Stimulated activated naive B cell treated with anti-CD40 and anti-IgM and Interleukin-4, amounts not matched to agents 10 μg/mL and 1 μg/mL and 100 μg/mL, for 72 hours (primary cell): Measurements from ENCODE around the gene ANKDD1B.
"Not testable (repeated sequence)": the region's sequence is repeated elsewhere in the genome, so short reads cannot be mapped to it uniquely, and the experiment has no call there.

Source experiments
- ATAC-seq, 2 donors: fragments of 150-1000 bp; cut with Tn5 transposase; replicated peaks; 2 replicates each; pipeline ENCODE4 v1.10.0; 2021; ENCODE audit warnings: moderate library complexity in 1 of 2
- DNase-seq: peaks from one replicate; pipeline ENCODE4 v3.0.0; 2021
- H3K27ac Mint-ChIP-seq: one replicate; pipeline ENCODE4 v1.8.0; 2022; ENCODE audit warnings: mild to moderate bottlenecking, mixed read lengths
- H3K27me3 Mint-ChIP-seq, 2 donors: one replicate each; pipeline ENCODE4 v1.8.0; 2022; ENCODE audit warnings: mixed read lengths in 2 of 2
- H3K36me3 Mint-ChIP-seq, 2 donors: one replicate each; pipeline ENCODE4 v1.8.0; 2022; ENCODE audit warnings: mixed read lengths in 2 of 2, mild to moderate bottlenecking in 1 of 2
- H3K4me1 Mint-ChIP-seq, 2 donors: one replicate each; pipeline ENCODE4 v1.8.0; 2022; ENCODE audit warnings: mixed read lengths in 2 of 2, mild to moderate bottlenecking in 1 of 2
- H3K4me3 Mint-ChIP-seq, 2 donors: one replicate each; pipeline ENCODE4 v1.8.0; 2022; ENCODE audit warnings: mild to moderate bottlenecking in 2 of 2, mixed read lengths in 2 of 2, moderate library complexity in 1 of 2
- H3K9me3 Mint-ChIP-seq, 2 donors: one replicate each; pipeline ENCODE4 v1.8.0; 2022; ENCODE audit warnings: mixed read lengths in 2 of 2, mild to moderate bottlenecking in 1 of 2

Gene ANKDD1B

DNA sequence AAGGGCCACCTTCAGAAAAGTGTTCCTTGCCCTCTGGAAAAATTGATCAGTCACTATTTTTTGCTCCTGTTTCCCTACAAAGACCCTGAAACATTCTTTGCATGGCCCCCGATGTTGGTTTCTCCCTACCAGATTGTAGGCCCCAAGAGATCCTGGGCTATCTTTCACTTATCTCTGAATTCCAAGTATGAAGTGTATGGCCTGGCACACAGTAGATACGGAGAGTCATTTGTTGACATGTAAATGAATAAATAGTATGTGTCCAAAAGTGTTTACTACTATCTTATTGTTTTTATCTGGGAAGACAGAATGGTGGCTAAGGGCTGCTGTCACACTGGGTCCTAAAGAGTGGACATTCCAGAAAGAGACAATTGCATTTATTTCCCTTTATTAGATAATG, 7.4 kb upstream of the ANKDD1B start:
- peaks cover 22 to 44% of the 10 kb centered on the region in 2 donors for H3K36me3 Mint-ChIP-seq
- H3K27ac Mint-ChIP-seq = no peak overlapping the region
- DNase-seq = no peak
- no peaks in the 10 kb centered on the region for H3K9me3 Mint-ChIP-seq
- H3K4me1 Mint-ChIP-seq = peaks cover 5 to 11% of the 10 kb centered on the region in 2 donors
- no peak for ATAC-seq
- no peak overlapping the region for H3K4me3 Mint-ChIP-seq
- no peaks in the 10 kb centered on the region for H3K27me3 Mint-ChIP-seq

DNA sequence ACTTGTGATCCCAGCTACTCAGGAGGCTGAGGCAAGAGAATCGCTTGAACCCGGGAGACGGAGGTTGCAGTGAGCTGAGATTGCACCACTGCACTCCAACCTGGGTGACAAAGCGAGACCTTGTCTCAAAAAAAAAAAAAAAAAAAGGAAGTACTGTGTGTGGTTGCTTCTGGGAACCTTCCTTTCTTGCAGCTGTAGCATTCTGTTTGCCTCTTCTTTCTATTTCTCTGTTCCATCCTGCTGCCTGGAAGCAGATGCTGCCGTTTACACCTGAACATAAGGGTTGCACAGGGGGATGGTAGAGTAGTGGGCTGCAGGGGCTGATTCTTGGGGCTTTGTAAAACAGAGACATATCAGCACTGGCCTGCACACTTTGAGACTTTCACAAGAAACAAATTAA, 3.9 kb upstream of the ANKDD1B start:
- H3K9me3 Mint-ChIP-seq, H3K27ac Mint-ChIP-seq, H3K27me3 Mint-ChIP-seq, H3K4me3 Mint-ChIP-seq, DNase-seq: not testable (repeated sequence)
- ATAC-seq = peak; percentile 43 to 48
- H3K36me3 Mint-ChIP-seq = peaks cover 20 to 41% of the 10 kb centered on the region in 2 donors
- peaks cover 11 to 23% of the 10 kb centered on the region in 2 donors for H3K4me1 Mint-ChIP-seq

DNA sequence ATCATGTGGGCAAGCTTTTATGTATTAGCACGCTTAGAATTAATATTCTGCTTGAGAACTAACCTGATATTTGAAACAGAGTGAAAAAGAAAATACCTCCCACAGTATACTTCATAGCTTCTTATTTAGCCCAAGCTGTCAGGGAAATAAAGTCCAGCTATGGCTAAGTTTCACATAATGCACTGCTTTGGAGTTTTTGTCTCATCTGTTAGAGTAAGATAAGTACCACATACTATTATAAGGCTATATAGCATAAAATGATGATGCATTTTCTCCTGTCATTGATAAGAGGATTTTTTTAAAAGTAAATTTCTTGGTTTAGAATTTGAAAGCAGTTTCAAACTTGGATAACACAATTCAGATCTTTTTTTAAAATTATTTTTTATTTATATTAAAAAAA, 2.4 kb upstream of the ANKDD1B start:
- no peak overlapping the region for H3K4me3 Mint-ChIP-seq
- peaks cover 9 to 10% of the 10 kb centered on the region in 2 donors for H3K27me3 Mint-ChIP-seq
- DNase-seq (no peak), ATAC-seq (no peak)
- H3K9me3 Mint-ChIP-seq = no peaks in the 10 kb centered on the region
- peaks cover 14 to 23% of the 10 kb centered on the region in 2 donors for H3K4me1 Mint-ChIP-seq
- peaks cover 17 to 32% of the 10 kb centered on the region in 2 donors for H3K36me3 Mint-ChIP-seq
- no peak overlapping the region for H3K27ac Mint-ChIP-seq

DNA sequence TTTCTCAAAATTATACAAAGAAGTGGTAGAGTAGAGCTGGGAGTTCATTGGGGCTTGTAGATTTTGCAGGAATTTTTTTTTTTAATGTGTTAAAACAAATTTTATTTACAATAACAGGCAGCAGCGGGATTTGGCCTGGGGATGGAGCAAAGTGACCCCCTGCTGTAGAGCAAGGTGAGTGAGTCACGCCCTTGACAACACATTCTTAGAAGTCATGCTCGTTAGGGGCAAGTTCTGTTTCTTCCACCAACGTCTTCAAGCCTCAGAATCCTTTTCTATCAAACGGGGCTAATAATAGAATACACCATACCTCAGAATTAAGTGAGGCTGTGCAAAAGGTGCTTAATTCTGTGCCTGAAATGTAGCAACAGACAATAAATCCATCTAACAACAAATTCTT, 1.1 kb upstream of the ANKDD1B start:
- peaks cover 9 to 10% of the 10 kb centered on the region in 2 donors for H3K27me3 Mint-ChIP-seq
- no peak overlapping the region for H3K27ac Mint-ChIP-seq
- no peaks in the 10 kb centered on the region for H3K9me3 Mint-ChIP-seq
- H3K4me3 Mint-ChIP-seq = no peak overlapping the region
- no peak for ATAC-seq
- H3K36me3 Mint-ChIP-seq = peaks cover 14 to 24% of the 10 kb centered on the region in 2 donors
- peaks cover 14 to 23% of the 10 kb centered on the region in 2 donors for H3K4me1 Mint-ChIP-seq
- DNase-seq = no peak

DNA sequence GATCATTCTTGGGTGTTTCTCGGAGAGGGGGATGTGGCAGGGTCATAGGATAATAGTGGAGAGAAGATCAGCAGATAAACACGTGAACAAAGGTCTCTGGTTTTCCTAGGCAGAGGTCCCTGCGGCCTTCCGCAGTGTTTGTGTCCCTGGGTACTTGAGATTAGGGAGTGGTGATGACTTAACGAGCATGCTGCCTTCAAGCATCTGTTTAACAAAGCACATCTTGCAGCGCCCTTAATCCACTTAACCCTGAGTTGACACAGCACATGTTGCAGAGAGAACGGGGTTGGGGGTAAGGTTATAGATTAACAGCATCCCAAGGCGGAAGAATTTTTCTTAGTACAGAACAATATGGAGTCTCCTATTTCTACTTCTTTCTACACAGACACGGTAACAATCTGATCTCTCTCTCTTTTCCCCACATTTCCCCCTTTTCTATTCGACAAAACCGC, 368 bp upstream of the ANKDD1B start:
- Mint-ChIP-seq H3K4me3 (peak overlapping the region; percentile 80 to 81), H3K4me1 (peaks cover 14 to 23% of the 10 kb centered on the region in 2 donors), H3K27me3 (peaks cover 9 to 10% of the 10 kb centered on the region in 2 donors), H3K36me3 (peaks cover 14 to 18% of the 10 kb centered on the region in 2 donors)
- not testable (repeated sequence) for DNase-seq, H3K9me3 Mint-ChIP-seq, H3K27ac Mint-ChIP-seq
- ATAC-seq = peak in 1 of 2 donors; percentile 7

DNA sequence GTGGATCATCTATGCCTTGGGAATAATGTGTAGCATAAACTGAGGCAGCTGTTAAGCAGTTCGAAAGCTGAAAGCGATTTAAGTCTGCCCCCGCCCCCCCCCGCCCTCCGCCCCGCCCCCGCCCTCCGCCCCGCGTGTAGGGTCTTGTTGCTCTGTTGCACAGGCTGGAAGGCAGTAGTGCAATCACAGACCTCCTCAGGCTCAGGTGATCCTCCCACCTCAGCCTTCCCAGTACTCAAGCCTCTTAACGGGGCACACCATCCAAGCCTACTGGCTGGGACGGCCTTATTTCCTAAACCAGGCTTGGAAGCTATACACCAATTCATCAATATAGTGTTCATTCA, 945 bp downstream of the ANKDD1B start:
- no peak overlapping the region for H3K27ac Mint-ChIP-seq
- no peaks in the 10 kb centered on the region for H3K9me3 Mint-ChIP-seq
- peaks cover 9 to 12% of the 10 kb centered on the region in 2 donors for H3K36me3 Mint-ChIP-seq
- peaks cover 9 to 16% of the 10 kb centered on the region in 2 donors for H3K4me1 Mint-ChIP-seq
- peaks cover 9 to 10% of the 10 kb centered on the region in 2 donors for H3K27me3 Mint-ChIP-seq
- no peak overlapping the region for H3K4me3 Mint-ChIP-seq
- ATAC-seq (no peak), DNase-seq (no peak)

DNA sequence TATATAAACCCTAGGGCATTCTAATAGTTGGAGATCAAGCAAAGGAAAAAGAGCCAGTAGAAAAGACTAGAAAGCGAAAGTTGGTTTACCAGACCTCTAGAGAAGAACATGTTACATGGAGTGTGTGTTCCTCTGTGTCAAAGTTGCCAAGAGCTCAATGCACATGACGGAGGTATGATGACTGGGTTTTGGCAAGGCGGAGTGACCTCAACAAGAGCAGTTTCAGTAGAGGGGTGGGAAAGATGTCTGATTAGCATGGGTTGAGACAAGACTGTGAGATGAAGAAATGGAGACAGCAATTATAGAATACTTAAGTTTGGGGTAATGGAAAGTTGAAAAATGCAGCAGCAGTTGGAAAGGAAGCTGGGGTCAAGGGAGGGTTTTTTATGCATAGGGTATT, 1.6 kb downstream of the ANKDD1B start:
- Mint-ChIP-seq H3K36me3 (peaks cover 6 to 12% of the 10 kb centered on the region in 2 donors), H3K9me3 (no peaks in the 10 kb centered on the region), H3K27me3 (peaks cover 9 to 10% of the 10 kb centered on the region in 2 donors), H3K4me1 (peaks cover 9 to 11% of the 10 kb centered on the region in 2 donors), H3K27ac (no peak overlapping the region), H3K4me3 (no peak overlapping the region)
- DNase-seq = no peak
- ATAC-seq = no peak

DNA sequence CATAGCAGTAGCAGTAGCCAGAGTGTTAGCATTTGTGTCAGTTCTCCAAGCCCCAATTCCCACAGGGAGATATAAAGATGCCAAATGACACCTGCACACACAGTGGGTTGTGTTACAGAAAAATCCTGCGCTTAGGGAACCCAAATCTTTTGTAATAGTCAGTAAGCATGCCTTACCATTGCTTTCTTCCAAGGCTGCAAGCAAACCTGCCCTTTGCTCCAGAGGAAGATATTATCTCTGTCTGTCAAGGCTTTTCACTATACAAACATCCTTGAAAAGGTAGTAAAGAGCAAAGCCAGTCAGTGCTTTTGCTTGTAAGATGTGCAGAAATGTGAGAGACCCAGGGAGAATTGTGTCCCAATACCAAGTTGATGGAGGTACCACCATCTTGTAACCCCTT, 2.9 kb downstream of the ANKDD1B start:
- ATAC-seq (no peak), DNase-seq (no peak)
- Mint-ChIP-seq H3K27me3 (peaks cover 9 to 10% of the 10 kb centered on the region in 2 donors), H3K4me1 (peaks cover 9 to 11% of the 10 kb centered on the region in 2 donors), H3K4me3 (no peak overlapping the region), H3K9me3 (no peaks in the 10 kb centered on the region), H3K27ac (no peak overlapping the region), H3K36me3 (peaks cover 3 to 9% of the 10 kb centered on the region in 2 donors)

DNA sequence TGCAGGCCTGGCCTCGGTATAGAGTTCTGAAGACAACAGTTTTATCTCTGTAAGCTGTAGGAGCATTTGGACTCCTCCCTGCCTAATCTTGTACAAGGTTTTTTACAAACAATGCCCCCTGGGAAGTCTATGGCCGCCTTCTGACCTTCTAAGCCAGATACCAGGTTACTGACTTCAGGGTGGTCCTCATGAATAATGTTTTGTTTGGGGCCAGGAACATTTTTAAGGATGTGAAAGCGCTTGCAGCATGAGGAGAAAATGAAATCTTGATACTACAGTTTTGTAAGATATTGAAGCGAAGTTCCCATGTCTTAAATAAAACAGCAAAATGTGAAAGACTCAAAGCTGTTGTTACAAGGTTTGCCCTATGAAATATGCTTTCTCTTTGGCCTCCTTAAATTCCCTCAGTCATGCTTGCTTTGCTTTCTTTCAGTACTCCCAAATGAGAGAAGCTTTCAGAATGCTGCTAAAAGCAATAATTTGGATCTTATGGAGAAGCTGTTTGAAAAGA, 5.2 kb downstream of the ANKDD1B start:
- peaks cover under 1 to 4% of the 10 kb centered on the region in 2 donors for H3K27me3 Mint-ChIP-seq
- H3K4me3 Mint-ChIP-seq = no peak overlapping the region
- H3K36me3 Mint-ChIP-seq = peaks cover 0 to 2% of the 10 kb centered on the region in 2 donors
- H3K27ac Mint-ChIP-seq = no peak overlapping the region
- H3K4me1 Mint-ChIP-seq = peaks cover 3 to 9% of the 10 kb centered on the region in 2 donors
- DNase-seq (no peak), ATAC-seq (no peak)
- no peaks in the 10 kb centered on the region for H3K9me3 Mint-ChIP-seq

DNA sequence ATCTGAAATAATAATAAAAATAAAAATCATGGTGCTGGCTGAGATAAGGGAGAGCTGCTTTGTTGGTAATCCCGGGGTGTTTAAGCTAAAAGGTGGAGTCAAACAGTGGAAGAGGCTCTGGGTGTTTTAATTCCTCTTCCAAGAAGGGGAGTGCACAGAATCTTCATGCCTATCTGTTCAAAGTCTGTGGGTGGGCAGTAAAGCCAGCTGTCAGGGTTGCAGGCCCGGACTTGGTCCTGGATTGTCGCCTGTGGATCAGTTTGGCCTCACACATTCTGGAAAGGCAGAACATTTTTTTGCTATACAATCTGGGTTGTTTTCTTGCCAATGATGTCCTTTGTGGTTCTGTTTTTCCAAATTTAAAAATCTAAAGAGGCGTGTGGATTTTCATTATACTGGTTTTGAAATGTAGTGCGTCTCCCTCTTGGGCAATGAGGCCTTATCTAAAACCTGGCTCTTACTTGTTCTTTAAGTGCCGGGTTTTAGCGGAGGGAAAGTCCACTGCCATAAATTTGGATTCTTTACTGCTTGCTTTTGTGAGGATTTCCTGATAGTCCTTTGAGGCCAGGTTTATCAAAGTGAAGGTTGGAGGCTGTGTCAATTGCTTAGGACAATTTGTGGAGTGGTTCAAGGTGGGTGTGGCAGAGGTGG, 5.8 kb downstream of the ANKDD1B start:
- peaks cover 0 to 4% of the 10 kb centered on the region in 2 donors for H3K27me3 Mint-ChIP-seq
- H3K36me3 Mint-ChIP-seq = peaks cover 0 to 2% of the 10 kb centered on the region in 2 donors
- H3K27ac Mint-ChIP-seq = no peak overlapping the region
- H3K4me1 Mint-ChIP-seq = peaks cover 3 to 5% of the 10 kb centered on the region in 2 donors
- ATAC-seq = no peak
- no peak for DNase-seq
- no peak overlapping the region for H3K4me3 Mint-ChIP-seq
- no peaks in the 10 kb centered on the region for H3K9me3 Mint-ChIP-seq

DNA sequence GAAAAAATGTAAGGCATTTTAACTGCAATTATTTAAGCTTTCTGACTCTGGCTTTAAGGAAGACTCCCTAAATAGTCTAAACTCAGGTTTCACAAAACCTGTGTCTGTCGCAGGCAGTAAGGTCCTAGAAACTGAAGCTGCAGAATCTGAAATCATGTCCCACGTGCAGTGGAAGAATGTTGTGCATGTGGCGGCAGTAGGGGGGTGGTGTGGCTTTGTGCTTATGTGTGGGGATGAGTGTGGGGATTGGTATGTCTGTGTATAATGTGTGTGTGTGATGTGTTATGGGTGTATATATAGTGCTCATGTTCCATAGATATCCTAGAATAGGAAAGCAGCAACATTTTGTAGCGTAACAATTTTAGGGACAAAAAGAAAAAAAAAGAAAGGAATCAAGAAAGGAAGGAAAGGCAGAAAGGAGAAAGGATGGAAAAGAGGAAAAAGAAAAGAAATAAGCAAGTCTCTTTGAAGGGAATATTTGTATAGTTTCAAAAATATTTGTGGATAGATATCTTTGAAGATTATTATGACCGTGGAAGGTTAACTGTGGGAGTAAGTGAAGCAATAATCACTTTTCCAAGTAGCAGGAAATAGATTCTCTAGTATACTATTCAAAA, 6.6 kb downstream of the ANKDD1B start:
- H3K4me3 Mint-ChIP-seq = no peak overlapping the region
- no peaks in the 10 kb centered on the region for H3K9me3 Mint-ChIP-seq
- H3K36me3 Mint-ChIP-seq = peaks cover 0 to 2% of the 10 kb centered on the region in 2 donors
- H3K27me3 Mint-ChIP-seq = peaks cover 0 to 2% of the 10 kb centered on the region in 2 donors
- peaks cover 3 to 5% of the 10 kb centered on the region in 2 donors for H3K4me1 Mint-ChIP-seq
- no peak for DNase-seq
- no peak for ATAC-seq
- no peak overlapping the region for H3K27ac Mint-ChIP-seq

DNA sequence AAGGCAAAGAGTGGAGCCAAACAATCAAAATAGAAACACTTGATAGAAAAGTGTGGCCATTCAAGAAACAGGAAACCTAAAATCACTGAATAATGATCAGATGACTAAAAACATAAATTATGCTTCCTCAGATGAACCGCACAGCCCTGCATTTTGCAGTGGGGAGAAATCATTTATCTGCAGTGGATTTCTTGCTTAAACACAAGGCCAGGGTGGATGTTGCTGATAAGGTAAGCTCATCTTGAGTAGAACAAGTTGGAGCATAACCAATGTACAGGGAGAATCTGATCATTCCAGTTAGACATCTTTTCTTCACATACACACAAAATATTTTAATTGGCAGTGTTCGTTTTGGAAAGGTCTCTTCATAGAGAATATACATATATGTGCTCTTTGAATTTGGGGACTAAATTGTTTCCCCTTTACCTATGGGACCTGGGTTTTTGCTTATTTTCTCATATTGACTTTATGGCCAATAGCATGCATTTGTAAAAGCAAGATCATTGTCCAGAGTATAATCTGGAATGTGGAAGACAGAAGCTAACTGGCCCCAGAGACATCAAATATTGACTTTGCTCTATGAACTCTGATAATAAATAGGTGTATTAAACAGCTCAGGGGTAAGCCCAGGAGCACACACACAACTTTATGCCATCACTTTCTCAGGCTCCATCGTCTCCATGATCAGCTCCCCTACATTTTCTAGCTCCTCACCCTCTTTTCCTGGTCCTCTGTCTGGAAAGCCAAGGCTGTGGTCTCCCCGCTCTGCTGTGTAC, 9.1 kb downstream of the ANKDD1B start:
- no peak overlapping the region for H3K27ac Mint-ChIP-seq
- peaks cover 0 to 2% of the 10 kb centered on the region in 2 donors for H3K36me3 Mint-ChIP-seq
- H3K27me3 Mint-ChIP-seq = no peaks in the 10 kb centered on the region
- no peak overlapping the region for H3K4me3 Mint-ChIP-seq
- DNase-seq (no peak), ATAC-seq (no peak)
- H3K9me3 Mint-ChIP-seq = no peaks in the 10 kb centered on the region
- peaks cover 0 to 5% of the 10 kb centered on the region in 2 donors for H3K4me1 Mint-ChIP-seq

DNA sequence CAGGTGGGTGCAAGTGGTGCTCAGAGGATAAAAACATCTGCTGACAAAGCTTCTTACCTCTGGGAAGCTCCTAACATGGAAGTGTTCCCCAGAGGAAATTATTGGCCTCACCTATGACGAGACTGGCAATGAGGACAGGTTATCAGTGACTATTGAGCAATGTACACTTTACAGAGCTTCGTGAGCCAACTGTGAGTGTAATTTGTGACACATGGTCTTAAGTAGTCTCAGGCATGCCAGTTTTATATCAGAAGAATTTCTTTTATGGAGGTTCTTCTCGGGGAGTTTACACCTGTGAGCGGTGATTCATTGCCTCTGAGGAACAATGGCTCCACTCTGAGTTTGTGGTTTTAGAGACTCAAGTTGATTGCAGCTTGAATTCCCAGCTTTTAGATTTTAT, 11.3 kb downstream of the ANKDD1B start:
- no peak overlapping the region for H3K27ac Mint-ChIP-seq
- no peak for ATAC-seq
- peaks cover 0 to 2% of the 10 kb centered on the region in 2 donors for H3K36me3 Mint-ChIP-seq
- peaks cover 1 to 5% of the 10 kb centered on the region in 2 donors for H3K4me1 Mint-ChIP-seq
- no peak overlapping the region for H3K4me3 Mint-ChIP-seq
- H3K9me3 Mint-ChIP-seq = no peaks in the 10 kb centered on the region
- DNase-seq = no peak
- H3K27me3 Mint-ChIP-seq = no peaks in the 10 kb centered on the region

DNA sequence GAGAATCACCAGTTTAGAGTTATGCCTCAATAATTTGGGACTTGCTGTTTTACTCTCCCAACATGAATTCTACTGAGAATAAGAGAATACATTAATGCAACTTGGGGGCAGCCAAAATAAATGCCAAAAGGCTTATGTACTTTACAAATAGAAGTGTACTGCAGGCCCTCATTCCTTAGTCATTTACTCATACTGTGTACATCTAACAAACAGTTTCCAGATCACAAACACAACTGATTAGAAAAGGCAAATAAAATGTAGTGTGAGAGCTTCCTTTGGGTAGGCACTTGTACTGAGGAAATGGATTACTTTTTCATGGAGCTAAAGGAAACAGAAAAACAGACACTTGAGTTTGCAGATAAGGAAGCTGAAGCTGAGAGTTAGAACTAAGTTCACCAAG, 12.6 kb downstream of the ANKDD1B start:
- H3K27me3 Mint-ChIP-seq = no peaks in the 10 kb centered on the region
- DNase-seq = no peak

More for the DNA sequence above, 12.6 kb downstream of the ANKDD1B start:
- no peaks in the 10 kb centered on the region for H3K9me3 Mint-ChIP-seq
- no peak for ATAC-seq
- peaks cover 0 to 2% of the 10 kb centered on the region in 2 donors for H3K36me3 Mint-ChIP-seq
- H3K4me3 Mint-ChIP-seq = no peak overlapping the region
- H3K27ac Mint-ChIP-seq = no peak overlapping the region
- H3K4me1 Mint-ChIP-seq = peaks cover 2 to 5% of the 10 kb centered on the region in 2 donors
